Fibroblast of skin of right biceps (primary cell): ENCODE data around the gene FGGY.

Experiments used
- DNase-seq: peaks from one replicate; pipeline ENCODE4 v3.0.0-alpha.2; 2013

Gene FGGY

GRCh38 chr1:59804301-59804700, 507.4 kb downstream of the FGGY start:
- no peak for DNase-seq

GRCh38 chr1:59805554-59805953, 508.7 kb downstream of the FGGY start:
- DNase-seq: no peak
